HEK293T (cell line): ENCODE results near the gene VWA8.

Experiments used
- CTCF ChIA-PET: fragments of 350-600 bp; formaldehyde crosslinking; extraction: SDS; loops from one replicate; lab custom pipeline; 2021; ENCODE audit warnings: antibody characterized with exemption, inconsistent platforms; lab: Yijun Ruan, JAX
- POLR2A ChIA-PET: fragments of 350-600 bp; formaldehyde crosslinking; extraction: SDS; loops from one replicate; lab custom pipeline; 2020; ENCODE audit warnings: antibody characterized with exemption, inconsistent platforms; lab: Yijun Ruan, JAX
- DNase-seq: peaks from one replicate; pipeline ENCODE4 v3.0.0; 2012; ENCODE audit warnings: mixed read lengths; ENCODE audit errors: extremely low spot score
- ARNT ChIP-seq: fragments of 450-650 bp; IDR thresholded peaks from 2 replicates; pipeline ENCODE4 v1.6.1; 2017; ENCODE audit warnings: mild to moderate bottlenecking
- BHLHE40 ChIP-seq: fragments of 450-650 bp; IDR thresholded peaks from 2 replicates; pipeline ENCODE4 v1.6.1; 2016; ENCODE audit warnings: mild to moderate bottlenecking, moderate library complexity, borderline replicate concordance
- CTBP1 ChIP-seq: fragments of 450-650 bp; IDR thresholded peaks from 2 replicates; pipeline ENCODE4 v1.6.1; 2016; ENCODE audit warnings: borderline replicate concordance
- ELF4 ChIP-seq: fragments of 450-650 bp; IDR thresholded peaks from 2 replicates; pipeline ENCODE4 v1.6.1; 2017; ENCODE audit warnings: antibody characterized with exemption
- FOXA1 ChIP-seq: fragments of 450-650 bp; IDR thresholded peaks from 2 replicates; pipeline ENCODE4 v1.6.1; 2016; ENCODE audit warnings: mild to moderate bottlenecking
- FOXK2 ChIP-seq: fragments of 450-650 bp; IDR thresholded peaks from 2 replicates; pipeline ENCODE4 v1.6.1; 2016; ENCODE audit warnings: mild to moderate bottlenecking
- FOXM1 ChIP-seq: fragments of 450-650 bp; IDR thresholded peaks from 2 replicates; pipeline ENCODE4 v1.6.1; 2017; ENCODE audit warnings: mild to moderate bottlenecking, borderline replicate concordance
- HDGF ChIP-seq: fragments of 450-650 bp; IDR thresholded peaks from 2 replicates; pipeline ENCODE4 v1.6.1; 2017; ENCODE audit warnings: antibody characterized with exemption, borderline replicate concordance
- L3MBTL2 ChIP-seq: fragments of 450-650 bp; conservative IDR thresholded peaks from 2 replicates; pipeline ENCODE4 v1.6.1; 2016; ENCODE audit warnings: mild to moderate bottlenecking
- LEF1 ChIP-seq: fragments of 450-650 bp; IDR thresholded peaks from 2 replicates; pipeline ENCODE4 v1.6.1; 2017; ENCODE audit warnings: mild to moderate bottlenecking, borderline replicate concordance
- NFRKB ChIP-seq: fragments of 450-650 bp; IDR thresholded peaks from 2 replicates; pipeline ENCODE4 v1.6.1; 2016; ENCODE audit warnings: mild to moderate bottlenecking, moderate library complexity
- PKNOX1 ChIP-seq: fragments of 450-650 bp; IDR thresholded peaks from 2 replicates; pipeline ENCODE4 v1.6.1; 2016
- SP1 ChIP-seq: fragments of 450-650 bp; IDR thresholded peaks from 2 replicates; pipeline ENCODE4 v1.6.1; 2017
- SUZ12 ChIP-seq: fragments of 450-650 bp; IDR thresholded peaks from 2 replicates; pipeline ENCODE4 v1.6.1; 2016; ENCODE audit warnings: mild to moderate bottlenecking
- TARDBP ChIP-seq: fragments of 450-650 bp; IDR thresholded peaks from 2 replicates; pipeline ENCODE4 v1.6.1; 2016
- ZNF384 ChIP-seq: fragments of 450-650 bp; IDR thresholded peaks from 2 replicates; pipeline ENCODE4 v1.6.1; 2016

VWA8 gene

GRCh38 chr13:41554626-41555386 lies 406.1 kb downstream of the VWA8 start:
- no peak for DNase-seq
- POLR2A ChIA-PET: no interaction called here
- TF ChIP-seq PKNOX1 (no peak), FOXM1 (no peak), TARDBP (no peak), ELF4 (no peak), NFRKB (no peak), LEF1 (no peak), FOXK2 (no peak), ARNT (no peak), CTBP1 (no peak), FOXA1 (no peak), BHLHE40 (no peak), HDGF (no peak), L3MBTL2 (no peak), ZNF384 (no peak), SUZ12 (no peak), SP1 (no peak)
- CTCF ChIA-PET: interaction anchor here (0.6 kb wide), 1 partner anchor 697 kb away, joined by 3 read pairs; no protein-coding TSS in a partner anchor

- CTCF ChIA-PET: interaction anchor here (0.6 kb wide), 1 partner anchor 698 kb away, joined by 3 read pairs; no protein-coding TSS in a partner anchor
- POLR2A ChIA-PET: no interaction called here
- TF ChIP-seq L3MBTL2 (no peak), TARDBP (no peak), FOXM1 (no peak), CTBP1 (no peak), FOXA1 (no peak)
- DNase-seq: no peak
Observed at GRCh38 chr13:41554180-41554579, 406.7 kb downstream of the VWA8 start.

- ChIA-PET CTCF (no interaction called here), POLR2A (no interaction called here)
- DNase-seq: no peak
- no peak for TF ChIP-seq HDGF
- TF ChIP-seq ZNF384: no peak
- no peak for TF ChIP-seq FOXK2
- no peak for TF ChIP-seq SUZ12
- TF ChIP-seq FOXM1: no peak
- no peak for TF ChIP-seq CTBP1
- TF ChIP-seq NFRKB: no peak
- TF ChIP-seq ELF4: no peak
- TF ChIP-seq FOXA1: no peak
- TF ChIP-seq SP1: no peak
- no peak for TF ChIP-seq TARDBP
- no peak for TF ChIP-seq ARNT
- no peak for TF ChIP-seq PKNOX1
Observed at GRCh38 chr13:41552031-41552430, 408.9 kb downstream of the VWA8 start.

GRCh38 chr13:41550276-41550675 lies 410.6 kb downstream of the VWA8 start:
- TF ChIP-seq L3MBTL2 (no peak), ELF4 (no peak), PKNOX1 (no peak), NFRKB (no peak), TARDBP (no peak), FOXK2 (no peak), LEF1 (no peak), SP1 (no peak), BHLHE40 (no peak), ZNF384 (no peak), CTBP1 (no peak), ARNT (no peak), HDGF (no peak), SUZ12 (no peak), FOXM1 (no peak), FOXA1 (no peak)
- ChIA-PET POLR2A (no interaction called here), CTCF (no interaction called here)
- no peak for DNase-seq

GRCh38 chr13:41549491-41549890 lies 411.4 kb downstream of the VWA8 start:
- CTCF ChIA-PET: no interaction called here
- TF ChIP-seq PKNOX1: no peak
- no peak for TF ChIP-seq FOXA1
- TF ChIP-seq ELF4: no peak
- no peak for TF ChIP-seq TARDBP
- TF ChIP-seq NFRKB: no peak

GRCh38 chr13:41548910-41549309 lies 412.0 kb downstream of the VWA8 start:
- POLR2A ChIA-PET: no interaction called here
- CTCF ChIA-PET: no interaction called here
- DNase-seq: no peak
- TF ChIP-seq PKNOX1: no peak
- no peak for TF ChIP-seq CTBP1
- TF ChIP-seq LEF1: no peak
- TF ChIP-seq ELF4: no peak
- TF ChIP-seq BHLHE40: no peak
- TF ChIP-seq HDGF: no peak
- no peak for TF ChIP-seq L3MBTL2
- no peak for TF ChIP-seq FOXK2
- no peak for TF ChIP-seq ARNT
- no peak for TF ChIP-seq SUZ12
- TF ChIP-seq TARDBP: no peak
- no peak for TF ChIP-seq FOXM1
- no peak for TF ChIP-seq ZNF384
- no peak for TF ChIP-seq NFRKB
- TF ChIP-seq FOXA1: no peak
- no peak for TF ChIP-seq SP1

More at GRCh38 chr13:41549491-41549890, 411.4 kb downstream of the VWA8 start:
- POLR2A ChIA-PET: no interaction called here
- no peak for DNase-seq
